ENCODE data around the gene LNPEP. TPM values are rescaled to one million over a fixed set of nuclear protein-coding genes. Genes with fewer than 3 reads are reported as not detected.

Gene LNPEP
- total RNA-seq, 4 donors from 2014 or later = 28.9 to 64.4 (median 38.5) TPM

DNA sequence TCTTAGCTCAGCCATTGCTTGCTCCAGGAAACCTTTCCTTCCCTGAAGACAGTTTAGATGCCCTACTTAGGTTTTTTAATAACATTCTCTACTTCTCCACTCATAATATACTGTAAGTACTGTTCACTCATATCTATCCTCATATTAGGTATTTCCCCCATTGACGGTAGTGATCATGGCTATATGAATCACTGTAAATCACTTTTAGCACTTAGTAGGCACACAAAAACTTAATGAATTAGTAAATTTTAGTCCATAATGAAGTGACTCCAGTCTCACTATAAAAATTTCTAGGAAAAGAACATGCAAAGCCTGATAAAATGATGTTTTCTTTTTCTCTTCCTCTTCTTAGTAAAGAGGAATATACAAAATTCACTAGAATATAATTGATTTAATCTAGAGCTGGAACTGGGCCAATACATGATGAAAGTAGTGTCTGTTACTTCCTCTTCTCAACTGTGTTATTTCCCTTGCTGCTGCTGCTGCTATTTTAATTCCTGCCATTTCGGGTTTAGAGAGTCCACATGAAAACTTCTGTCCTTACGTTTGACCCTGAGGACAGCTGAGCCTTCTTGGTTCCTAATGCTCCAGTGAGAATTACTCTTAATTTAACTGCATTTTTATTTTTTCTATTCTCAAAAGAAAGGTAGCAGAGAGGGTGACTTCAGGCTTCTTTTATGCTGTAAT lies 73.5 kb downstream of the LNPEP start:
- Histone ChIP-seq H3K27ac (no peak overlapping the region), H3K36me3 (peaks cover 0 to 50% (median 0%) of the 10 kb centered on the region in 3 donors), H3K4me3 (no peak overlapping the region), H3K27me3 (no peaks in the 10 kb centered on the region), H3K9me3 (no peaks in the 10 kb centered on the region), H3K4me1 (peaks cover 0 to 3% (median 0%) of the 10 kb centered on the region in 4 donors)
- TF ChIP-seq POLR2A (IDR thresholded peaks at IDR 0.05) (no peak), CTCF (IDR thresholded peaks at IDR 0.05) (no peak)
- DNase-seq = no peak

DNA sequence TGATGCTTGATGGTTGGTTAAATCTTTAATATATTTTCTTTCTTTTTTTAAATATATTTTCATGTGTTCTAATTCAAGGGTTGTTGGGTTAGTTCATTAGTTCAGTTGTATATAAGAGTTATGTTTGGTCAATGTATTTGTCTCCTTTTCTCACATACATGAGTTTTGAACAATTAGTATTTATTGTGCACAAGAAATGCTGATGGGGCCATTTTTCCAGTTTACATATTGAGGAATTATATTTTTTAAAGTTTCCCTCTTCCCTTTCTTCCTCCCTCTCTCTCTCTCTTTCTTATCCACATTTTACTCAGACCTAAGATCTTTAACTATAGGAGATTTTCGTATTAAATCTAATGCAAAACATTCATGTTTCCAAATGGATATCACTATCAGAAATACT lies 74.0 kb downstream of the LNPEP start:
- Histone ChIP-seq H3K36me3 (peaks cover 0 to 51% (median 0%) of the 10 kb centered on the region in 3 donors), H3K4me3 (no peak overlapping the region), H3K4me1 (peaks cover 0 to 3% (median 0%) of the 10 kb centered on the region in 4 donors), H3K27me3 (no peaks in the 10 kb centered on the region), H3K27ac (no peak overlapping the region), H3K9me3 (no peaks in the 10 kb centered on the region)
- TF ChIP-seq POLR2A (IDR thresholded peaks at IDR 0.05) (no peak), CTCF (IDR thresholded peaks at IDR 0.05) (no peak)
- DNase-seq = no peak

GRCh38 chr5:97010606-97011005 lies 74.7 kb downstream of the LNPEP start:
- Histone ChIP-seq H3K27ac (no peak overlapping the region), H3K4me3 (no peak overlapping the region), H3K9me3 (no peaks in the 10 kb centered on the region), H3K4me1 (peaks cover 0 to 3% (median 0%) of the 10 kb centered on the region in 4 donors), H3K27me3 (no peaks in the 10 kb centered on the region), H3K36me3 (peaks cover 0 to 51% (median 0%) of the 10 kb centered on the region in 3 donors)
- TF ChIP-seq CTCF (IDR thresholded peaks at IDR 0.05) (no peak), POLR2A (IDR thresholded peaks at IDR 0.05) (no peak)
- no peak for DNase-seq

- Histone ChIP-seq H3K27me3 (no peaks in the 10 kb centered on the region), H3K4me1 (peaks cover 0 to 3% (median 0%) of the 10 kb centered on the region in 4 donors), H3K4me3 (no peak overlapping the region), H3K36me3 (peaks cover 0 to 51% (median 0%) of the 10 kb centered on the region in 3 donors), H3K27ac (no peak overlapping the region), H3K9me3 (no peaks in the 10 kb centered on the region)
- DNase-seq = no peak
- TF ChIP-seq POLR2A (IDR thresholded peaks at IDR 0.05) = no peak
Measured at GRCh38 chr5:97011567-97011966, 75.7 kb downstream of the LNPEP start.

- H3K9me3 ChIP-seq = no peaks in the 10 kb centered on the region
- TF ChIP-seq POLR2A (IDR thresholded peaks at IDR 0.05) = no peak
- TF ChIP-seq CTCF (IDR thresholded peaks at IDR 0.05) = no peak
- H3K36me3 ChIP-seq = peaks cover 0 to 62% (median 0%) of the 10 kb centered on the region in 3 donors
- no peaks in the 10 kb centered on the region for H3K4me1 ChIP-seq
- H3K27ac ChIP-seq = peak overlapping the region in 1 of 4 donors; percentile 9
- H3K27me3 ChIP-seq = no peaks in the 10 kb centered on the region
- no peak overlapping the region for H3K4me3 ChIP-seq
- no peak for DNase-seq
Measured at GRCh38 chr5:97019435-97020117, 83.7 kb downstream of the LNPEP start.

DNA sequence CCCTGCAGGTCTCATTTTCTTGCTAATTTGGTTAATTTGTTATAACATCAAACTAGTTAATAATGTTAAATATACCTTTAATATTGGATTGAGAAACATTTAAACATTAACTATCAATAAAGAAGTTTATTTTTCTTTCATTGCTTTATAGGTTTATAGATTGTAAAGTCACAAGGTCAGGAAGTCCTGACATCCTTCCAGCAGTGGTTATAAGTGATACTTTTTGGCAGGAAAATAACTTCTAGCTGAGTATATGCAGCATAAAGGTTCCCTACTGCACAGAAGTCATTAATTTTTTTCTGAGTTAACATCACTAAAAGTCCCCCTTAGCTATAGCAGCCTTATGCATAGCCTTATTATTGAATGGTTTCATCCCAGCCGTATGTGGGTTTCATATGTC lies 85.5 kb downstream of the LNPEP start:
- no peak overlapping the region for H3K4me3 ChIP-seq
- peaks cover 0 to 55% (median 0%) of the 10 kb centered on the region in 3 donors for H3K36me3 ChIP-seq
- no peaks in the 10 kb centered on the region for H3K4me1 ChIP-seq
- H3K27ac ChIP-seq = no peak overlapping the region
- no peaks in the 10 kb centered on the region for H3K27me3 ChIP-seq
- H3K9me3 ChIP-seq = no peaks in the 10 kb centered on the region
- TF ChIP-seq POLR2A (IDR thresholded peaks at IDR 0.05) (no peak), CTCF (IDR thresholded peaks at IDR 0.05) (no peak)
- DNase-seq = no peak

Data from Peyer's patch (tissue), 4 donors.